ENCODE results near the gene RAPGEF5.

DNA sequence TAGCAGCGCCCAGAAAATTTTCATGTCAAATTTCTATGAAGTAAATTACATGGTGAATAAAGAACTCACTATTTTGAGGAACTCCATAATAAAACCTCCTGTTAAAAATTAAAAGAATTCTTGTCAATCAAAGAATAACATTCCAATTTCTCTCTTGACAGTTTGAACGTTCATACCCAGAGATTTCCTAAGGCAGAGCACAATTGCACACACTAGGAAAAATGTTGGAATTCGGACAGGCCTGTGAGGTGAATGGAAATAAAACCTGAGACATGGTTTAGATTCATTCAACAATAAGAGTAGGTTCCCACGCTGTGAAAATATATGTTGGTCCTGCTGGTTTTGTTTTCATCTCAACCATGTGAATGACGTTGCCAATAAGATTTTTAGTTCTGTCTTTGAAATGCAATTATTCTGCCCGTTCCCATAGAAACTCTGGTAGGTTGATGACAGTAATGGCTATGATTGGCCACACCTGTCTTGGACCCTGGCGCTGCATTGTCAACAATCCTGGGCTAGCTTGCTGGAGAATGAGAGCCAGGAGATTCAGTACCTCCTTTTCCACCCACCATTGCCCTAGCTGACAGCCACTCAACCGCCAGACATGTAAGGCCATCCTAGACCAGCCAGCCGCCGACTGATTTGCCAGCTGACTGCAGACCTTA is 43.3 kb upstream of the RAPGEF5 start:
- TF ChIP-seq, protein P1, sequence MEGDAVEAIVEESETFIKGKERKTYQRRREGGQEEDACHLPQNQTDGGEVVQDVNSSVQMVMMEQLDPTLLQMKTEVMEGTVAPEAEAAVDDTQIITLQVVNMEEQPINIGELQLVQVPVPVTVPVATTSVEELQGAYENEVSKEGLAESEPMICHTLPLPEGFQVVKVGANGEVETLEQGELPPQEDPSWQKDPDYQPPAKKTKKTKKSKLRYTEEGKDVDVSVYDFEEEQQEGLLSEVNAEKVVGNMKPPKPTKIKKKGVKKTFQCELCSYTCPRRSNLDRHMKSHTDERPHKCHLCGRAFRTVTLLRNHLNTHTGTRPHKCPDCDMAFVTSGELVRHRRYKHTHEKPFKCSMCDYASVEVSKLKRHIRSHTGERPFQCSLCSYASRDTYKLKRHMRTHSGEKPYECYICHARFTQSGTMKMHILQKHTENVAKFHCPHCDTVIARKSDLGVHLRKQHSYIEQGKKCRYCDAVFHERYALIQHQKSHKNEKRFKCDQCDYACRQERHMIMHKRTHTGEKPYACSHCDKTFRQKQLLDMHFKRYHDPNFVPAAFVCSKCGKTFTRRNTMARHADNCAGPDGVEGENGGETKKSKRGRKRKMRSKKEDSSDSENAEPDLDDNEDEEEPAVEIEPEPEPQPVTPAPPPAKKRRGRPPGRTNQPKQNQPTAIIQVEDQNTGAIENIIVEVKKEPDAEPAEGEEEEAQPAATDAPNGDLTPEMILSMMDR (IDR thresholded peaks at IDR 0.05): no peak
- no peak for TF ChIP-seq POLR2A (IDR thresholded peaks at IDR 0.05; ENCODE audit: low read depth)

Data from esophagus muscularis mucosa (tissue), 3 donors.